ENCODE data around the gene PTTG1IP.

DNA sequence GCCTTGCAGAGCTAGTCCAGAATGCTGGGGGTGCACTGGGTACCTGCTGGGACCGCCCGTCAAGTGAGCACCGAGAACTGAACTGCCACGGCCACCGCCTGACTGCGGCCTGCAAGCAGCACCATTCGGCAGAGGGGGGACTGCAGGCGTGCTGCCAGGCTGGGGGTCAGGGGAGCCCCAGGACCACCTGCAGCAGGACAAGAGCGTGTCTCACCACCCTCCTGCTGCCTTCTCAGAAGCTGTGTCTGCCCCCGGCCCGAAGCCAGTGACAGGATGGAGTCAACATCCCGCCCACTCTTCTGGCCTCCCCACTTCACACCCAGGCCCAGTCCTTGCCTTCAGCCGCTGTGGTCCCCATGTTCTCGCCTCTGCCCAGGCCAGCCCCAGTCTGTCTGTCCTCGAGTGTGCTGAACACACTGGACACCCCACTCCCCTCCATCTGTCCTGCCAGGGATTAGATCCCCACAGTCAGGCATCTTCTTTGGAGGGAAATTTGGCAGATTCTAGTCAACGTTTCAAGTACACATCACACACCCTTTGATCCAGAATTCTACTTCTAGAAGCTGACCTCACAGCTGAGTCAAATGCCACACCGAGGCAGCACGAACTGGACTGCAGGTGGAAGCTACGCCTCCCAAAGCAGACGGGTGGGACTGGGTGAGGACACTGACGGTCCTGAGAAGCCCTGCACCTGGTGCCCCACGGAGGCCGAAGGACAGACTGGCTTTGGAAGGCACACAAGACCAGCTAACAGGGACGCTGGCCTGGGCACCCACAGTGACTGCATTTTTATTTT is 26.0 kb downstream of the PTTG1IP start:
- no peak for TF ChIP-seq CTCF (IDR thresholded peaks at IDR 0.05)
- no peak for TF ChIP-seq POLR2A (IDR thresholded peaks at IDR 0.05)

Measured in testis (tissue), 2 donors.